Measurements from ENCODE around the gene ASAP3.

DNA sequence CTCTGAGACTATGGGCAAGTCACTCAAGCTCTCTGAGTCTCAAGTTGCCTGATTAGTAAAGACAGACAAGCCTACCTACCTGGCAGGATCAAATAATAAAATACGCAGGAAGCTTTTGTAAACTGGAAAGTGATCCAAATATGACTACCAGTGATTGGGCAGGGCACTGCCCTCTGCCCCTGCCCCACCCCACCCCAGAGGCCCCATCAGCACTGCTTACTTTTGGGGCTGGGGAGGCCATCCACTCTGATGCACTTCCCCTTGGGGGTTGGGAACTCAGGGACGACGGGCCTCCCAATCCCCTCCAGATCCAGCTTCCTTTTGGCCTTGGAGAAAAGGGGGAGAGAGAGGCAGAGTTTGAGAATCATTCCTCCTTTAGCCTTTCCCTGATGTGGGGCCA lies 40.2 kb upstream of the ASAP3 start:
- TF ChIP-seq, protein P1, sequence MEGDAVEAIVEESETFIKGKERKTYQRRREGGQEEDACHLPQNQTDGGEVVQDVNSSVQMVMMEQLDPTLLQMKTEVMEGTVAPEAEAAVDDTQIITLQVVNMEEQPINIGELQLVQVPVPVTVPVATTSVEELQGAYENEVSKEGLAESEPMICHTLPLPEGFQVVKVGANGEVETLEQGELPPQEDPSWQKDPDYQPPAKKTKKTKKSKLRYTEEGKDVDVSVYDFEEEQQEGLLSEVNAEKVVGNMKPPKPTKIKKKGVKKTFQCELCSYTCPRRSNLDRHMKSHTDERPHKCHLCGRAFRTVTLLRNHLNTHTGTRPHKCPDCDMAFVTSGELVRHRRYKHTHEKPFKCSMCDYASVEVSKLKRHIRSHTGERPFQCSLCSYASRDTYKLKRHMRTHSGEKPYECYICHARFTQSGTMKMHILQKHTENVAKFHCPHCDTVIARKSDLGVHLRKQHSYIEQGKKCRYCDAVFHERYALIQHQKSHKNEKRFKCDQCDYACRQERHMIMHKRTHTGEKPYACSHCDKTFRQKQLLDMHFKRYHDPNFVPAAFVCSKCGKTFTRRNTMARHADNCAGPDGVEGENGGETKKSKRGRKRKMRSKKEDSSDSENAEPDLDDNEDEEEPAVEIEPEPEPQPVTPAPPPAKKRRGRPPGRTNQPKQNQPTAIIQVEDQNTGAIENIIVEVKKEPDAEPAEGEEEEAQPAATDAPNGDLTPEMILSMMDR (IDR thresholded peaks at IDR 0.05 in 8 of 11, conservative IDR thresholded peaks at IDR 0.05 in 3 of 11): no peak
- no peak for TF ChIP-seq POLR2A (IDR thresholded peaks at IDR 0.05)
